Immature natural killer cell (primary cell): ENCODE measurements around the gene GPR132. TPM values are rescaled to one million over a fixed set of nuclear protein-coding genes. Genes with fewer than 3 reads are reported as not detected.

Source experiments
- DNase-seq, 3 donors: peaks; one replicate each; pipeline ENCODE4 v3.0.0; 2022; ENCODE audit warnings: mixed read lengths in 1 of 3
- H3K27ac Mint-ChIP-seq, 6 donors: one replicate each; pipeline ENCODE4 v1.8.0; 2020; ENCODE audit warnings: mixed read lengths in 6 of 6, mild to moderate bottlenecking in 5 of 6, inconsistent platforms in 4 of 6, moderate library complexity in 3 of 6
- H3K27me3 Mint-ChIP-seq, 3 donors: one replicate each; pipeline ENCODE4 v1.8.0; 2020 to 2021; ENCODE audit warnings: low read depth in 3 of 3, mild to moderate bottlenecking in 3 of 3, mixed read lengths in 3 of 3, moderate library complexity in 3 of 3, inconsistent platforms in 1 of 3
- H3K36me3 Mint-ChIP-seq, 3 donors: one replicate each; pipeline ENCODE4 v1.8.0; 2020; ENCODE audit warnings: mixed read lengths in 3 of 3, inconsistent platforms in 2 of 3, mild to moderate bottlenecking in 2 of 3
- H3K4me1 Mint-ChIP-seq, 2 donors: one replicate each; pipeline ENCODE4 v1.8.0; 2020; ENCODE audit warnings: inconsistent platforms in 2 of 2, mild to moderate bottlenecking in 2 of 2, mixed read lengths in 2 of 2, moderate library complexity in 1 of 2
- H3K4me3 Mint-ChIP-seq, 5 donors: one replicate each; pipeline ENCODE4 v1.8.0; 2020; ENCODE audit warnings: mild to moderate bottlenecking in 5 of 5, mixed read lengths in 5 of 5, inconsistent platforms in 3 of 5, moderate library complexity in 3 of 5
- H3K9me3 Mint-ChIP-seq, 6 donors: one replicate each; pipeline ENCODE4 v1.8.0; 2020; ENCODE audit warnings: mild to moderate bottlenecking in 6 of 6, mixed read lengths in 6 of 6, inconsistent platforms in 4 of 6, moderate library complexity in 3 of 6
- polyA plus RNA-seq, 3 donors: library from polyadenylated mRNA; unstranded; fragments of 300-500 nt; fragmentation: Illumina TruSeq; gene quantifications; one replicate each; pipeline ENCODE4 v1.2.3, GENCODE V29; 2021

GPR132 gene
- polyA plus RNA-seq, 3 donors from 2014 or later = 5.8 to 25.6 (median 8.4) TPM

GRCh38 chr14:105059035-105059924 lies 6.0 kb downstream of the GPR132 start:
- DNase-seq = peak; percentile 40 to 50 (median 48)
- Mint-ChIP-seq H3K4me1 (peaks cover 53 to 61% of the 10 kb centered on the region in 2 donors), H3K9me3 (no peaks in the 10 kb centered on the region)

GRCh38 chr14:105058521-105059034 lies 6.7 kb downstream of the GPR132 start:
- Mint-ChIP-seq H3K27ac (peak overlapping the region; percentile 61 to 99 (median 98)), H3K9me3 (no peaks in the 10 kb centered on the region), H3K36me3 (peaks cover 8 to 20% (median 12%) of the 10 kb centered on the region in 3 donors), H3K4me1 (peaks cover 48 to 58% of the 10 kb centered on the region in 2 donors), H3K27me3 (peaks cover 0 to 13% (median 3%) of the 10 kb centered on the region in 3 donors), H3K4me3 (peak overlapping the region in 2 of 5 donors; percentile 21 to 25)
- no peak for DNase-seq

More at GRCh38 chr14:105059035-105059924, 6.0 kb downstream of the GPR132 start:
- Mint-ChIP-seq H3K27ac (peak overlapping the region; percentile 94 to 99 (median 98)), H3K27me3 (peaks cover 0 to 17% (median 4%) of the 10 kb centered on the region in 3 donors), H3K36me3 (peaks cover 5 to 16% (median 8%) of the 10 kb centered on the region in 3 donors), H3K4me3 (peak overlapping the region; percentile 42 to 94 (median 70))

GRCh38 chr14:105056303-105056831 lies 8.9 kb downstream of the GPR132 start:
- peak overlapping the region in 1 of 6 donors; percentile 29 for H3K27ac Mint-ChIP-seq
- no peak overlapping the region for H3K4me3 Mint-ChIP-seq

GRCh38 chr14:105055736-105056302 lies 9.4 kb downstream of the GPR132 start:
- peaks cover 3 to 7% (median 4%) of the 10 kb centered on the region in 3 donors for H3K27me3 Mint-ChIP-seq
- no peak overlapping the region for H3K4me3 Mint-ChIP-seq
- H3K4me1 Mint-ChIP-seq = peaks cover 26 to 37% of the 10 kb centered on the region in 2 donors
- peak overlapping the region in 2 of 6 donors; percentile 29 to 77 for H3K27ac Mint-ChIP-seq
- peaks cover 22 to 35% (median 25%) of the 10 kb centered on the region in 3 donors for H3K36me3 Mint-ChIP-seq
- no peak for DNase-seq
- no peaks in the 10 kb centered on the region for H3K9me3 Mint-ChIP-seq

More at GRCh38 chr14:105056303-105056831, 8.9 kb downstream of the GPR132 start:
- Mint-ChIP-seq H3K9me3 (no peaks in the 10 kb centered on the region), H3K4me1 (peaks cover 28 to 38% of the 10 kb centered on the region in 2 donors), H3K27me3 (peaks cover 3 to 7% (median 4%) of the 10 kb centered on the region in 3 donors), H3K36me3 (peaks cover 18 to 30% (median 21%) of the 10 kb centered on the region in 3 donors)
- no peak for DNase-seq

GRCh38 chr14:105055334-105055733 lies 9.9 kb downstream of the GPR132 start:
- H3K36me3 Mint-ChIP-seq = peaks cover 22 to 35% (median 25%) of the 10 kb centered on the region in 3 donors
- H3K4me1 Mint-ChIP-seq = peaks cover 21 to 33% of the 10 kb centered on the region in 2 donors
- no peak for DNase-seq
- H3K27me3 Mint-ChIP-seq = peaks cover 0 to 4% (median 3%) of the 10 kb centered on the region in 3 donors
- H3K4me3 Mint-ChIP-seq = no peak overlapping the region
- H3K27ac Mint-ChIP-seq = peak overlapping the region in 2 of 6 donors; percentile 35 to 77
- H3K9me3 Mint-ChIP-seq = no peaks in the 10 kb centered on the region

- Mint-ChIP-seq H3K9me3 (no peaks in the 10 kb centered on the region), H3K4me1 (peaks cover 8 to 19% of the 10 kb centered on the region in 2 donors), H3K4me3 (no peak overlapping the region), H3K36me3 (peaks cover 22 to 35% (median 25%) of the 10 kb centered on the region in 3 donors), H3K27me3 (peaks cover 0 to 4% (median 0%) of the 10 kb centered on the region in 3 donors), H3K27ac (peak overlapping the region in 2 of 6 donors; percentile 35 to 68)
- no peak for DNase-seq
These were observed 11.2 kb downstream of the GPR132 start for GRCh38 chr14:105053996-105054395.

- peak overlapping the region in 4 of 6 donors; percentile 18 to 68 (median 33) for H3K27ac Mint-ChIP-seq
- no peak overlapping the region for H3K4me3 Mint-ChIP-seq
- H3K36me3 Mint-ChIP-seq = peaks cover 22 to 35% (median 25%) of the 10 kb centered on the region in 3 donors
- DNase-seq = no peak
- H3K4me1 Mint-ChIP-seq = peaks cover 6 to 16% of the 10 kb centered on the region in 2 donors
- H3K27me3 Mint-ChIP-seq = peaks cover 0 to 4% (median 0%) of the 10 kb centered on the region in 3 donors
- no peaks in the 10 kb centered on the region for H3K9me3 Mint-ChIP-seq
These were observed 11.8 kb downstream of the GPR132 start for GRCh38 chr14:105053421-105053820.

- DNase-seq = no peak
- H3K27ac Mint-ChIP-seq = peak overlapping the region in 2 of 6 donors; percentile 34 to 51
- no peak overlapping the region for H3K4me3 Mint-ChIP-seq
These were observed 13.1 kb downstream of the GPR132 start for GRCh38 chr14:105052110-105052458.

GRCh38 chr14:105051182-105052109 lies 13.8 kb downstream of the GPR132 start:
- H3K9me3 Mint-ChIP-seq = no peaks in the 10 kb centered on the region
- peaks cover 16 to 29% (median 21%) of the 10 kb centered on the region in 3 donors for H3K36me3 Mint-ChIP-seq
- no peak overlapping the region for H3K4me3 Mint-ChIP-seq
- DNase-seq = no peak
- H3K27ac Mint-ChIP-seq = peak overlapping the region in 3 of 6 donors; percentile 8 to 51 (median 16)
- H3K27me3 Mint-ChIP-seq = peaks cover 0 to 4% (median 0%) of the 10 kb centered on the region in 3 donors
- H3K4me1 Mint-ChIP-seq = peaks cover 3 to 6% of the 10 kb centered on the region in 2 donors

More at GRCh38 chr14:105052110-105052458, 13.1 kb downstream of the GPR132 start:
- Mint-ChIP-seq H3K36me3 (peaks cover 21 to 34% (median 23%) of the 10 kb centered on the region in 3 donors), H3K27me3 (peaks cover 0 to 4% (median 0%) of the 10 kb centered on the region in 3 donors), H3K9me3 (no peaks in the 10 kb centered on the region), H3K4me1 (peaks cover 3 to 10% of the 10 kb centered on the region in 2 donors)

- DNase-seq = no peak
- H3K36me3 Mint-ChIP-seq = peaks cover 19 to 24% (median 20%) of the 10 kb centered on the region in 3 donors
- H3K4me3 Mint-ChIP-seq = no peak overlapping the region
- no peak overlapping the region for H3K27ac Mint-ChIP-seq
- peaks cover 0 to 4% (median 0%) of the 10 kb centered on the region in 3 donors for H3K27me3 Mint-ChIP-seq
- peaks cover 8 to 12% of the 10 kb centered on the region in 2 donors for H3K4me1 Mint-ChIP-seq
- no peaks in the 10 kb centered on the region for H3K9me3 Mint-ChIP-seq
These were observed 14.7 kb downstream of the GPR132 start for GRCh38 chr14:105050551-105050897.

- Mint-ChIP-seq H3K9me3 (no peaks in the 10 kb centered on the region), H3K4me1 (peaks cover 9 to 15% of the 10 kb centered on the region in 2 donors), H3K27ac (peak overlapping the region in 1 of 6 donors; percentile 7), H3K4me3 (no peak overlapping the region), H3K27me3 (peaks cover 0 to 4% (median 0%) of the 10 kb centered on the region in 3 donors), H3K36me3 (peaks cover 17 to 19% (median 19%) of the 10 kb centered on the region in 3 donors)
- no peak for DNase-seq
These were observed 15.3 kb downstream of the GPR132 start for GRCh38 chr14:105049753-105050550.
